CMK (cell line): ENCODE measurements around the gene WDFY4.

Source experiments
- DNase-seq: peaks from one replicate; pipeline ENCODE4 v3.0.0-alpha.2; 2010; ENCODE audit warnings: low read depth

WDFY4 gene

DNA sequence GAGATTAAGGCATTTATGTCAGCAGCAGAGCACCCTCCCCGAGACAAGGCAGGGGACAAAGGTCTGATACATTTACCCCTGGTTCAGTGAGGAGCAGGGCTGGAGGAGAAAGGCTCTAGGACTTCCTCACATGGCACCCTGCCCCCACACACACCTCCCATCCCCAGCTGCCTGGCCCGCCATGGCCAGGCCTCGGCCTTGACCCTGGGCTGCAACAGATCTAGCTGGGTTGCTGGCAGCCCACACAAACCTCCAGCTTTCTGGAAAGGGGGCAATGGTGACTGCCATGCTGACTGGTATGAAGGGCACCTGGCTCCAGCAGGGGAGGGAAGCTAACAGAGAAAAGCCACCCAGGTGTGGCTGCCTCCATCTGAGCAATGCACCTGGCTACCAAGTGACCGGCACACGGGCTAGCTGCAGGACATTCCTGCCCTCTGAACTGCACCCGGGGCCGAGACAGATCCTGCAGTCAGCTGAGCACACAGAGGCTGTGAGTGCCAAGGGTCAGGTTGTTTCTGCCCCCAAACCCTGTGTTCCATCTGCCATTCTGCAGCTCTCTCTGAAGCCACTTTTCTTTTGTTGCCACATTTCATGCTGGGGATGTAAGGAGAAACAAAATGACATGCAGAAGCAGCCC lies 340.8 kb downstream of the WDFY4 start:
- DNase-seq = no peak

DNA sequence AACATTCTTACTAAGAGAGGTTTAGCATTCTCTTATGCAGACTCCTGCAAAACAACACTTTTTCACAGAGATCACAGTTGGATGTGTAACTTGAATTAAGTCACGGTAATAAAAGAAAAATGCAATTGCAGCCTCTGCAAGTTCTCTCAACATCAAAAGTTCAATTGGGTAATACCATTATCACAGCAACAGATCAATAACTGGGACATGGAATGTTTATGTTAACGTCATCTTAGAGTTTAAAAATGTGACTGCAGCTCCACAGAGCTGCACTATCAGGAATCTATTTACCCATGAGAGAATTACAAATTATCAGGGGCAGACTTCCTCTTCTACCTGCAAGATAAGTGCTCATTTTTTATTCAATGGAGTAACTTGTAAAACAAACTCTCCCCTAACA lies 344.0 kb downstream of the WDFY4 start:
- DNase-seq = no peak

DNA sequence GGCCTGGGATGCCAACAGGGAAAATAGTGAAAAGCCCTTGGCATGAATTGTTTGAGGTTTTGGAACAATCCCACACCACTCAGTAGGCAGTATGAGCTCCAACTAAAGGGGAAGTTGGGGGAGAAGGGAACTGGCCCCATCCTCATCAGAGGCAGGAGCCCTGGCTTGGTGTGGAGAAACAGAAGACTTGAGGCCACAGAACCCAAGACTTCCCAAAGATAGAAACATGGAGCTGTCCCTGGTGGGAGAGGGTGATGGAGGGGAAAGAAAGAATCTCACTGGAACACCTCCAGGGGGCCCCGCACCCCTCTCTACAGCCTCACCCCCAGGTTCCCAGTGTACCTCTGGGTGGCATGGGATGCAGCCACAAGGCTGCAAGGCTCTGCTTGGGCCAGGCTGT lies 345.0 kb downstream of the WDFY4 start:
- no peak for DNase-seq
